ENCODE measurements around the gene ALG10.
"Not testable (repeated sequence)": the region's sequence is repeated elsewhere in the genome, so short reads cannot be mapped to it uniquely, and the experiment has no call there.

ALG10 gene

DNA sequence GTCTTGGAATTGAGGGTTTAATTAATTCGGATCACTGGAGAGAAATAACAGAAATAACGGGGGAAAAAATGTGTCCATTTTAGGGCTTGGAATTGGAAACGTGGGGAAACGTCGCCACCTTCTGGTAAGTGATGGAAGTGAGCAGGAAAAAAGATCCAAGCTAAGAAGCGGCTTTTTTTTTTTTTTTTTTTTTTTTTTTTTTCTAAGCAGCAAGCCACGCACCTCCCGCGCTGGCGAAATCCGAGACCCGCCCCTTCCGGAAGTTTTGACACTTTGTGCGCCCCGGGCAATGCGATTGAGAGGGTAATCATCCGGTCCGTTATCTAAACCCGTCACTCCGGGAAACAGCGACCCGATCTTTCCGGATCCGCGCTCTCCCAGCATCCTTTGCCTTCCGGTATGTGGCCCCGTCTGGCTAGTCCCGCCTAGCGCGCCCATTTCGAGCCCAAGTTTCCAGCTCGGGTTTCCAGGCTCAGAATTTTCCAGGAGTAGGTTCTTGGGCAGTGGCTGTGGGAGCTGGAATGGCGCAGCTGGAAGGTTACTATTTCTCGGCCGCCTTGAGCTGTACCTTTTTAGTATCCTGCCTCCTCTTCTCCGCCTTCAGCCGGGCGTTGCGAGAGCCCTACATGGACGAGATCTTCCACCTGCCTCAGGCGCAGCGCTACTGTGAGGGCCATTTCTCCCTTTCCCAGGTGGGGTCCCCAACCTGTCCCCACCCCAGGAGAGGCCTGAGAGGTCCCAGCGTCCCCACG, at the start of gene ALG10:
ALG10 (plus strand) TSS at position 418 of the 752 bp plus-strand sequence; CDS start at position 522, 104 bp downstream.
- H3K9me3 Mint-ChIP-seq = no peaks in the 10 kb centered on the region
- ATAC-seq (replicated peaks; ENCODE audit: extremely low read depth, poor library complexity, severe bottlenecking) = peak; percentile 97
- peak within 1 kb of the TSS; percentile 92 for H3K4me3 Mint-ChIP-seq
- peaks cover 11% of the 10 kb centered on the region for H3K36me3 Mint-ChIP-seq (ENCODE audit: insufficient read depth)
- no peaks in the 10 kb centered on the region for H3K27me3 Mint-ChIP-seq
- H3K4me1 Mint-ChIP-seq = peaks cover 11% of the 10 kb centered on the region
- DNase-seq (ENCODE audit: low spot score in 2 of 2) = peak; percentile 93 to 95
- H3K27ac Mint-ChIP-seq (ENCODE audit: low read depth) = peak within 1 kb of the TSS; percentile 96

GRCh38 chr12:33972884-33973283, 49.4 kb upstream of the ALG10 start:
- H3K4me1 Mint-ChIP-seq; H3K4me3 Mint-ChIP-seq; H3K36me3 Mint-ChIP-seq (ENCODE audit: insufficient read depth); ATAC-seq (replicated peaks; ENCODE audit: extremely low read depth, poor library complexity, severe bottlenecking); H3K9me3 Mint-ChIP-seq; DNase-seq (ENCODE audit: low spot score in 2 of 2); H3K27me3 Mint-ChIP-seq; H3K27ac Mint-ChIP-seq (ENCODE audit: low read depth): not testable (repeated sequence)

GRCh38 chr12:33977887-33978286, 44.4 kb upstream of the ALG10 start:
- Mint-ChIP-seq H3K4me3 (no peak overlapping the region), H3K9me3 (no peaks in the 10 kb centered on the region), H3K27ac (ENCODE audit: low read depth) (no peak overlapping the region), H3K27me3 (peaks cover 10% of the 10 kb centered on the region), H3K4me1 (no peaks in the 10 kb centered on the region), H3K36me3 (ENCODE audit: insufficient read depth) (no peaks in the 10 kb centered on the region)
- ATAC-seq (replicated peaks; ENCODE audit: extremely low read depth, poor library complexity, severe bottlenecking) (no peak), DNase-seq (ENCODE audit: low spot score in 2 of 2) (no peak)

DNA sequence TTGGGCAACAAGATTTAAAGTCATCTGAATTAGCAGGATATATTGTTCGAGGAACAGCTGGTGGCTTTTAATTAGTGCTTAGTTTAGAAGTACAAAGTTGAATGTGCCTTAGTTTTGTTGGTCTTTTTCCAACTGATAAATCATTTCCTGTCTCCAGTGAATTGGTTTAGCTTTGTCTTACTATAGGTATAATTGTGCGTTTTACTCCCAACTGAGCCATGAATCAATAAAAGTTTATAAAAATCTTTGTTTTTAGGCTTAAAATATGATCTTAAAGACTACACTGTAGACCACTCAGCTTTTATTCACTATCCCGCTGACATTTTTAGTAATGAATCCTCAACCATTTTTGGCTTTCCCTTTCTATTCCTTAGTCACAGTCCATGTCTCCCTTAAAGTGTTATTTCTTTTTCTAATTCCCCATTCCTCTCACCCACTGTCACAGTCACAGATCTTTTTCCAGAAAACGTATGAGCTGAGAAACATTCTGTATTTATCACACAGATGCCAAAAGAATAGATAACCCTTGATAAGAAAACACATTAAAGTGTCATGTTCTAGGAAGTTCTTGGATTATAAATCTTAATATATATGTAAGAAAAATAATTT, 34.0 kb upstream of the ALG10 start:
- H3K9me3 Mint-ChIP-seq = no peaks in the 10 kb centered on the region
- peaks cover 2% of the 10 kb centered on the region for H3K36me3 Mint-ChIP-seq (ENCODE audit: insufficient read depth)

GRCh38 chr12:33988913-33989312, 33.4 kb upstream of the ALG10 start:
- no peak for DNase-seq (ENCODE audit: low spot score in 2 of 2)
- no peak for ATAC-seq (replicated peaks; ENCODE audit: extremely low read depth, poor library complexity, severe bottlenecking)
- no peak overlapping the region for H3K27ac Mint-ChIP-seq (ENCODE audit: low read depth)
- H3K4me1 Mint-ChIP-seq = no peaks in the 10 kb centered on the region
- no peaks in the 10 kb centered on the region for H3K9me3 Mint-ChIP-seq
- peaks cover 2% of the 10 kb centered on the region for H3K36me3 Mint-ChIP-seq (ENCODE audit: insufficient read depth)
- no peak overlapping the region for H3K4me3 Mint-ChIP-seq
- peaks cover 8% of the 10 kb centered on the region for H3K27me3 Mint-ChIP-seq

More for the DNA sequence above, 34.0 kb upstream of the ALG10 start:
- Mint-ChIP-seq H3K27ac (ENCODE audit: low read depth) (no peak overlapping the region), H3K27me3 (peaks cover 8% of the 10 kb centered on the region), H3K4me3 (no peak overlapping the region), H3K4me1 (no peaks in the 10 kb centered on the region)
- no peak for DNase-seq (ENCODE audit: low spot score in 2 of 2)
- no peak for ATAC-seq (replicated peaks; ENCODE audit: extremely low read depth, poor library complexity, severe bottlenecking)

DNA sequence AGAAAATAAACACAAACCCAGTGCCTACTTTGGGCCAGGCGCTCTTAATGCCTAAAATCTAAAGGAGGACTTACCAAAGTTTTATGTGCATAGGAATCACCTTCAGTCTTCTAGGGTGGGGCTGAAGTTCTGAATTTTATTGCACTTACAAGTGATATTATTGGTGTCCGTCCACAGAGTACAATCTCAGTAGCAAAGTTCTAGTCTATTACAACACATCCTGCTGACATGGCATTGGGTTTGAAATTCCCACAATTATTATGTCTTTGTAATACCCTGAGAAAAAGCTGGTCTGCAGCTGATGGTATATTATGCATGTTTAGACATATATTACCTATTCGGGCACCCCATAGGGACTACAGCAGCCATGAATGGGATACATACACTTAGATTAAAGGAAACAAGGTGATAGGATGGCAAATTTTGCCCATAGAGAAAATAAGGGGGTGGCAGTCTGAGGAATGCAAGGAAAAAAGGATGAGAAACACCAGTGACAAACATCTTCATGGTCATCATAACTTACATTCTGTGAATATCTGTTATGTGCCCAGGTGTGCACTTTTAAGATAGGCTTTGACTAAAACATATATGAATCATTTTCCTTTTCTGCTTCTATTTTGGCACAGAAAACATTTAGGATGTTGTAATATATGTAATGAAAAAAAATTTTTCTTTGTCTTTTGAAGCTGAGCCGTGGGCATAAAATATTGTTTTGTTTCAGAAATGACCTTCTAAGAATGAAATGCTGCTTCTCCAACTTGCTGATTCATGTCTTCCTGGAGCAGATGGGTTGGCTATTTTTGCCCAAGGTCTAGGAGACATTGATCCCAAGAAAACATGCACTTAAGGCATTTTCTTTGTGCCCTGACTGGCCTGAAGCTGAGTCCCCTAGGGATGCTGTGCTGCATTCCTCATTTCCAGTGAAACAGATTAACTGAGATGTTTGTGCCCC, 27.2 kb upstream of the ALG10 start:
- Mint-ChIP-seq H3K36me3 (ENCODE audit: insufficient read depth) (no peaks in the 10 kb centered on the region), H3K4me1 (no peaks in the 10 kb centered on the region), H3K4me3 (no peak overlapping the region), H3K27me3 (peaks cover 20% of the 10 kb centered on the region), H3K27ac (ENCODE audit: low read depth) (no peak overlapping the region), H3K9me3 (no peaks in the 10 kb centered on the region)
- DNase-seq (ENCODE audit: low spot score in 2 of 2) (no peak), ATAC-seq (replicated peaks; ENCODE audit: extremely low read depth, poor library complexity, severe bottlenecking) (no peak)

DNA sequence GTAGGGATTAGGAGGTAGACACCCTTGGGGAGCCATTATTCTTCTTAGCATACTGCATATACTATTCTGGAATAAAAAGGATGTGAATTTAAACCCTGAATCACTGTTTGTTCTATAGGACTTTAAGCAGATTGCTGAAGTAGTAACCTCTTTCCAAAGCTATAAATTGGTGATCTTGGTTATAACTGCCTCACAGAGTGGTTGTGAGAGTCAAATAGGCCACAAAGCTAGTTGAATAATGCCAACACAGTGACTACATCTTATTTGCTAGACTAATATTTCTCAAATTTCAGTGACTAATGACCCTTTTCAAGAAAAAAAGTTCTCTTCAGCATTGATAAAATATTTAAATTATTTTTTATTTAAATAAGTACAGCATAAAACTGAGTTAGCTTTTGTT, 13.5 kb upstream of the ALG10 start:
- H3K4me3 Mint-ChIP-seq; H3K27ac Mint-ChIP-seq (ENCODE audit: low read depth); H3K9me3 Mint-ChIP-seq; H3K36me3 Mint-ChIP-seq (ENCODE audit: insufficient read depth); H3K4me1 Mint-ChIP-seq; ATAC-seq (replicated peaks; ENCODE audit: extremely low read depth, poor library complexity, severe bottlenecking); DNase-seq (ENCODE audit: low spot score in 2 of 2): not testable (repeated sequence)
- peaks cover 37% of the 10 kb centered on the region for H3K27me3 Mint-ChIP-seq

- DNase-seq (ENCODE audit: low spot score in 2 of 2) (no peak), ATAC-seq (replicated peaks; ENCODE audit: extremely low read depth, poor library complexity, severe bottlenecking) (no peak)
- H3K9me3 Mint-ChIP-seq = no peaks in the 10 kb centered on the region
- no peak overlapping the region for H3K27ac Mint-ChIP-seq (ENCODE audit: low read depth)
- H3K4me3 Mint-ChIP-seq = no peak overlapping the region
- no peaks in the 10 kb centered on the region for H3K4me1 Mint-ChIP-seq
- peaks cover 19% of the 10 kb centered on the region for H3K27me3 Mint-ChIP-seq
- no peaks in the 10 kb centered on the region for H3K36me3 Mint-ChIP-seq (ENCODE audit: insufficient read depth)
These were observed 5.9 kb upstream of the ALG10 start for GRCh38 chr12:34016361-34016760.

DNA sequence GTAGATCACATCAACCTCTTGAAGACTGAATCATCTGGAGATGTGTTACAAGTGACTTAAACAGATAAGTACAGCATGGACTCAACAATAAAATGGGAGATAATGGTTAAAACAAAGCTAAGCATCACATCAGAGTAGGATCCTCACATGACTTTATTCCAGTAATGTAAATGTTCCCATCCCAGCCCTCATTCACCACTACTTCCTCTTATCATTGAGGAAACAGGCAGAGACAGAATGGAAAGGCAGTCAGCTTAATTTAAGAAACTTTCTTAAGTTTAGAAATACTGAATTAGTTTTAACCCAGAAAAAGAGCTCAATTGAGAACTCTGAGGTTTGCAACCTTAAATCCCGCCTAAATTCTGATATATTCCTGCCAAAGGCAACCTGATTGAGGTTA, 1.2 kb upstream of the ALG10 start:
- DNase-seq (ENCODE audit: low spot score in 2 of 2) (no peak), ATAC-seq (replicated peaks; ENCODE audit: extremely low read depth, poor library complexity, severe bottlenecking) (no peak)
- H3K27me3 Mint-ChIP-seq = peaks cover 5% of the 10 kb centered on the region
- H3K4me3 Mint-ChIP-seq = no peak overlapping the region
- H3K27ac Mint-ChIP-seq (ENCODE audit: low read depth) = no peak overlapping the region
- H3K36me3 Mint-ChIP-seq (ENCODE audit: insufficient read depth) = peaks cover 9% of the 10 kb centered on the region
- no peaks in the 10 kb centered on the region for H3K9me3 Mint-ChIP-seq
- peaks cover 11% of the 10 kb centered on the region for H3K4me1 Mint-ChIP-seq

- H3K27me3 Mint-ChIP-seq; ATAC-seq (replicated peaks; ENCODE audit: extremely low read depth, poor library complexity, severe bottlenecking); H3K36me3 Mint-ChIP-seq (ENCODE audit: insufficient read depth); H3K4me1 Mint-ChIP-seq; H3K9me3 Mint-ChIP-seq; H3K4me3 Mint-ChIP-seq; DNase-seq (ENCODE audit: low spot score in 2 of 2): not testable (repeated sequence)
- H3K27ac Mint-ChIP-seq (ENCODE audit: low read depth) = peak overlapping the region; percentile 38
These were observed 5.4 kb downstream of the ALG10 start for GRCh38 chr12:34027661-34028060.

- H3K27me3 Mint-ChIP-seq = no peaks in the 10 kb centered on the region
- no peaks in the 10 kb centered on the region for H3K9me3 Mint-ChIP-seq
- peaks cover 6% of the 10 kb centered on the region for H3K36me3 Mint-ChIP-seq (ENCODE audit: insufficient read depth)
- no peak overlapping the region for H3K27ac Mint-ChIP-seq (ENCODE audit: low read depth)
- no peaks in the 10 kb centered on the region for H3K4me1 Mint-ChIP-seq
- no peak for ATAC-seq (replicated peaks; ENCODE audit: extremely low read depth, poor library complexity, severe bottlenecking)
- no peak overlapping the region for H3K4me3 Mint-ChIP-seq
- DNase-seq (ENCODE audit: low spot score in 2 of 2) = no peak
These were observed 8.3 kb downstream of the ALG10 start for GRCh38 chr12:34030591-34030990.

DNA sequence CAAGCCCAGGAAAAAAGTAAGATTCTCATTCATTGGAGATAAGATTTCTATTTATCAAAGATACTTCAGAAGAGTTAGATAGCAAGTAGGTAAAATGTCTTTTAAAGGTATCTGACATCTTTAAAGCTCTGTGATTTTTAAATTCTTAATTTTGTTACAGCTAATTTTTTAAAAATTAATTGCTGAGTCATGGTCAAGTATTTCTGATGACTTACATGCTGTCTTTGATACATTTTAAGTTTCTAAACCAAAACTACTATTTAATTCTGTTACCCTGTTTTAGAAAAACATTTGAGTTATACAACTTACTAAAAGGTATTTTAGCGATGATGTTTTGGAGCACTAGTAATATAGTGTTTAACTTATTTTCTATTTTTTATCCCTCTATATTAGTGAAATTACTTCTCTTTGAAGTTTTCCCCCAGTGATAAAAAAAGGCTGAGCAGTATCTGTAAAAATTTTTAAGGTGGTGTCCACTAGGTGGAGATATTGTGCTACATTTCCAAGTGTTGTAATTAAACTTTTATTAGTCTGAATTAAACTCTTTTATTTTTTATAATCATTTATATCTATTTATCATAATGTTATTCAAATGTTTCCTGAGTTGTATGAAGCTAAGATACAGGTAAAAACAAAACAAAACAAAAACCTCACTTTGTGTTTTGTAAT, 11.5 kb downstream of the ALG10 start:
- ATAC-seq (replicated peaks; ENCODE audit: extremely low read depth, poor library complexity, severe bottlenecking) (no peak), DNase-seq (ENCODE audit: low spot score in 2 of 2) (no peak)
- Mint-ChIP-seq H3K4me3 (no peak overlapping the region), H3K36me3 (ENCODE audit: insufficient read depth) (no peaks in the 10 kb centered on the region), H3K27ac (ENCODE audit: low read depth) (no peak overlapping the region), H3K27me3 (no peaks in the 10 kb centered on the region), H3K9me3 (no peaks in the 10 kb centered on the region), H3K4me1 (no peaks in the 10 kb centered on the region)
